Ureter (tissue), 1 donor: ENCODE measurements around the gene TNS1. TPM values are rescaled to one million over a fixed set of nuclear protein-coding genes. Genes with fewer than 3 reads are reported as not detected.

Source experiments
- DNase-seq: peaks from one replicate; pipeline ENCODE4 v3.0.0-alpha.2; 2020; ENCODE audit warnings: low spot score
- total RNA-seq: library from RNA; stranded (reverse); gene quantifications from one replicate; pipeline ENCODE4 v1.2.4, GENCODE V29; 2023
- donor health status: DM: yes; HTN: yes; CAD: no.

TNS1 gene
- total RNA-seq, 1 donor from 2014 or later, result 581 TPM

- no peak for DNase-seq
Measured at GRCh38 chr2:217998926-217999594, 3.7 kb downstream of the TNS1 start.

- no peak for DNase-seq
Measured at GRCh38 chr2:217997510-217997909, 5.3 kb downstream of the TNS1 start.

GRCh38 chr2:217996361-217996760, 6.4 kb downstream of the TNS1 start:
- DNase-seq, result no peak

- peak; percentile 68 for DNase-seq
Measured at GRCh38 chr2:217995731-217996231, 7.0 kb downstream of the TNS1 start.

- no peak for DNase-seq
Measured at GRCh38 chr2:217994776-217995274, 8.0 kb downstream of the TNS1 start.

GRCh38 chr2:217993817-217994463, 8.9 kb downstream of the TNS1 start:
- no peak for DNase-seq

GRCh38 chr2:217993138-217993537, 9.7 kb downstream of the TNS1 start:
- DNase-seq, result no peak

GRCh38 chr2:217992061-217992460, 10.7 kb downstream of the TNS1 start:
- no peak for DNase-seq

GRCh38 chr2:217990791-217991465, 11.9 kb downstream of the TNS1 start:
- no peak for DNase-seq

GRCh38 chr2:217990389-217990788, 12.4 kb downstream of the TNS1 start:
- no peak for DNase-seq

- DNase-seq, result no peak
Measured at GRCh38 chr2:217989221-217989948, 13.4 kb downstream of the TNS1 start.

GRCh38 chr2:217988840-217989204, 14.0 kb downstream of the TNS1 start:
- no peak for DNase-seq

GRCh38 chr2:217988014-217988839, 14.6 kb downstream of the TNS1 start:
- DNase-seq, result peak; percentile 92

GRCh38 chr2:217987391-217987790, 15.4 kb downstream of the TNS1 start:
- no peak for DNase-seq

GRCh38 chr2:217986256-217986961, 16.4 kb downstream of the TNS1 start:
- DNase-seq, result no peak

- no peak for DNase-seq
Measured at GRCh38 chr2:217983276-217984233, 19.2 kb downstream of the TNS1 start.

GRCh38 chr2:217981971-217982370, 20.8 kb downstream of the TNS1 start:
- DNase-seq, result no peak

GRCh38 chr2:217981084-217981730, 21.6 kb downstream of the TNS1 start:
- DNase-seq, result no peak

- no peak for DNase-seq
Measured at GRCh38 chr2:217980591-217980990, 22.2 kb downstream of the TNS1 start.
